ENCODE data around the gene PTPRN2.

PTPRN2 gene

DNA sequence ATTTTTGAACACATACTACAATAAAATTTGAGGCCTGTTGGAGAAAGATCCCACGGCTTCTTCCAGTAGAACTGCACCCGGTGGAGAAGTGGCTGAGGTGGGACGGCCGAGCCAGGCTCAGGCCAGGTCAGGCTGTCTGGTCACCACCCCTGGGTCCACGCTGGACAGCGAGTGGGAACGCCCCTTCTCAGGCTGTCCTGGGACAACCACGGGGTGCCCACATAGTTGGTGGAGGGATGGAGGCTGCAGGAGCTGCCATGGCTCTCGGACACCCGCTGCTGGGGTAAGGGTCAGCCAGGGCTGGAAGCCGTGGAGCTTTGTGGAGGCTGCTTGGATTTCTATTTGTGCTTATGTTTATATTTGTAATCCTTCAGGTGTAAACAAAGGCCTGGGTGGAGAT, 1044.3 kb downstream of the PTPRN2 start:
- DNase-seq (ENCODE audit: low spot score), result no peak
- in situ Hi-C loops (cut with MboI; ENCODE audit: low sequenced_read_pairs, unreplicated experiment), result no loop called here
- no peak for TF ChIP-seq CTCF (IDR thresholded peaks at IDR 0.05; ENCODE audit: borderline replicate concordance, control extremely low read depth, extremely low read depth, insufficient read depth, missing control alignments)

DNA sequence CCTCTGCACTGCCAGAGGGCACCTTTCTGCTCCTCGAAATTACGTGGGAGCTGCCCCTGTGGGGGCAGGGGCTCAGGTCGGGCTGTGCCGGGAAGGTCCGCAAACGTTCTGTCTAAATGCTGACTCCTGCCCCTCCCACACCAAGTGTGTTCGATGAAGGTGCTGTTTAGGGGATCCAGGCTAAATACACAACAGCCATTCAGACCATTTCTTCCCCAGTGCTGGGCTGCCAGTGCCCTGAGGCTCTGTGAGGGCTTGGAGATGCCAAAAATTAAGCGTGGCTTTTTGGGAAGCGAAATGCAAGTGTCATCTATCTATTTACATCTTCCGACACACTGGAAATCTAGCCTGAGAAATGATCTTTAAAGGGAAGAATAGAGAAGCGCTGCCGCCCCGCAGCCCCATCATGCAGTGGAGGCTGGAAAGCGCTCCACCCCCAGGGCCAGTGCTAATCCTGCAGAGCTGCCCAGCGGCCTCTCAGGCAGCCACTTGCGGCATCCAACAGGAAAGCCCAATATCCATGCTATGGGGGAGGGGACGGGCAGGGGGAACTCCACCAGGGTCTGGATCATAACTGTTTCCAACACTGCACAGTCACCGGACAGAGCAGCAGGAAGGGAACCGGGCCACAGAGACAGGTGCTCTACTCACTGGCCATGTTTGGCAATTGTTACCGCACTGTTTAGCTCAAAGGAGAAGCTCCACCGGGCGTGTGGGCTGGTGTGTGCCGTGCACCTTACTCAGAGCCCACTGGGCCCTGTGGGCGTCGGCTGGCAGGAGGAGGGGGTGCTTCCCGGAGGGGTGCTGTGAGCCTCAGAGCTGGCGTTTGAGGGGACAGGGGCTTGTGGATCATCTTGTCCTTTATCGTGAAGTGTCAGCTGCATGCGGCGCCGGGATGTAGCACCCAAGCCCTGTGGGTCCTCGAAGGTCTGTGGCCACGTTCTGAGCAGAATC, 1045.3 kb downstream of the PTPRN2 start:
- in situ Hi-C loops (cut with MboI; ENCODE audit: low sequenced_read_pairs, unreplicated experiment), result no loop called here
- TF ChIP-seq CTCF (IDR thresholded peaks at IDR 0.05; ENCODE audit: borderline replicate concordance, control extremely low read depth, extremely low read depth, insufficient read depth, missing control alignments), result no peak
- DNase-seq (ENCODE audit: low spot score), result no peak

- TF ChIP-seq CTCF (IDR thresholded peaks at IDR 0.05; ENCODE audit: borderline replicate concordance, control extremely low read depth, extremely low read depth, insufficient read depth, missing control alignments), result no peak
- DNase-seq (ENCODE audit: low spot score), result no peak
- in situ Hi-C loops (cut with MboI; ENCODE audit: low sequenced_read_pairs, unreplicated experiment), result no loop called here
These were observed 1046.1 kb downstream of the PTPRN2 start for GRCh38 chr7:157541295-157542067.

- DNase-seq (ENCODE audit: low spot score), result no peak
- in situ Hi-C loops (cut with MboI; ENCODE audit: low sequenced_read_pairs, unreplicated experiment), result no loop called here
- TF ChIP-seq CTCF (IDR thresholded peaks at IDR 0.05; ENCODE audit: borderline replicate concordance, control extremely low read depth, extremely low read depth, insufficient read depth, missing control alignments), result no peak
These were observed 1046.9 kb downstream of the PTPRN2 start for GRCh38 chr7:157540606-157541294.

GRCh38 chr7:157540020-157540419, 1047.6 kb downstream of the PTPRN2 start:
- no peak for DNase-seq (ENCODE audit: low spot score)
- in situ Hi-C loops (cut with MboI; ENCODE audit: low sequenced_read_pairs, unreplicated experiment), result no loop called here
- TF ChIP-seq CTCF (IDR thresholded peaks at IDR 0.05; ENCODE audit: borderline replicate concordance, control extremely low read depth, extremely low read depth, insufficient read depth, missing control alignments), result no peak

- DNase-seq (ENCODE audit: low spot score), result no peak
- TF ChIP-seq CTCF (IDR thresholded peaks at IDR 0.05; ENCODE audit: borderline replicate concordance, control extremely low read depth, extremely low read depth, insufficient read depth, missing control alignments), result no peak
- in situ Hi-C loops (cut with MboI; ENCODE audit: low sequenced_read_pairs, unreplicated experiment), result no loop called here
These were observed 1048.1 kb downstream of the PTPRN2 start for GRCh38 chr7:157539521-157539920.
